Measurements from ENCODE around the gene CDIP1.

GRCh38 chr16:4535627-4536108 is 2.9 kb downstream of the CDIP1 start:
- TF ChIP-seq CTCF (IDR thresholded peaks at IDR 0.05), result no peak
- TF ChIP-seq EP300 (IDR thresholded peaks at IDR 0.05), result no peak
